GM20431 (cell line): ENCODE data around the gene PLPP1.
"Not testable (repeated sequence)": the region's sequence is repeated elsewhere in the genome, so short reads cannot be mapped to it uniquely, and the experiment has no call there.

Experiments
- in situ Hi-C: fragments of 300-500 bp; cut with MseI, MboI; formaldehyde crosslinking; loops from one replicate; pipeline ENCODE4 v1.15.0; 2020; ENCODE audit warnings: low sequenced_read_pairs; ENCODE audit not compliant: unreplicated experiment

Gene PLPP1

DNA sequence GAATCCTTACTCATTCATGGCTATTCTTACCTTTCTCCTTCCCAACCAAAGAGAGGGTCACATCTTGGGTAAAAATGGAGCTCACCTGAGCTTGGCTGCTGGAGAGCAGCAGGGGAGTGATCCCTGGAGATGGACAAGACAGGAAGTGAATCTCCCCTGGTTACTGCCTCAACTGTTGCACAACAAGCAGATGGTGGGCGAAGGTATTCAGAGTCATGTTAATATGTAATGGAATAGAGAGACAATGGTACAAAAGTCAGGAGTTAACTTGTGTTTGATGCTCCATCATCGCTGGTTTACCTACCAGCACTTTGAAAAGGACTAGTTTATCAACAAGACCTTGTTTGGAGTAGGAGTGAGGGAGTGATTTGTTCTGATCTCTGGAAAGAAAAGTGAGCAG is 13.0 kb upstream of the PLPP1 start:
- in situ Hi-C loops = no loop called here

GRCh38 chr5:55546947-55547346 is 12.2 kb upstream of the PLPP1 start:
- in situ Hi-C loops = no loop called here

DNA sequence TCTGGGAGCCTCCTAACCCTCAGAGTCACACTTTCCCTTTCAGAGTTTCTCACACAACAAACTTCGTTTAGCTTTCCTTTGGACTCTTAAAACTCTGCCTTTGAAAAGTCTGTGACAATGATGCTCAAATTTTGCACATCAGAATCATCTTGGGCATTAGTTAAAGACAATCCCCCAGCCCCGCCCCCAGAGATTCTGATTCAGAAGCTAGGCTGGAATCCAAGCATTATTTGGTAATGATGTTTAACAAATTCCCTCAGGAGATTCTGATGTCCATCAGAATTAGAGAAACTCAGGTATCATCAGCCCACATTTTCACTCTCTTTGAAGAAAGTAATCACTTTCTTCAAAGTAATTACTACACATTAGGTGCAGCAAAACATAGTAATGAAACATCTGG is 9.6 kb upstream of the PLPP1 start:
- in situ Hi-C loops = no loop called here

DNA sequence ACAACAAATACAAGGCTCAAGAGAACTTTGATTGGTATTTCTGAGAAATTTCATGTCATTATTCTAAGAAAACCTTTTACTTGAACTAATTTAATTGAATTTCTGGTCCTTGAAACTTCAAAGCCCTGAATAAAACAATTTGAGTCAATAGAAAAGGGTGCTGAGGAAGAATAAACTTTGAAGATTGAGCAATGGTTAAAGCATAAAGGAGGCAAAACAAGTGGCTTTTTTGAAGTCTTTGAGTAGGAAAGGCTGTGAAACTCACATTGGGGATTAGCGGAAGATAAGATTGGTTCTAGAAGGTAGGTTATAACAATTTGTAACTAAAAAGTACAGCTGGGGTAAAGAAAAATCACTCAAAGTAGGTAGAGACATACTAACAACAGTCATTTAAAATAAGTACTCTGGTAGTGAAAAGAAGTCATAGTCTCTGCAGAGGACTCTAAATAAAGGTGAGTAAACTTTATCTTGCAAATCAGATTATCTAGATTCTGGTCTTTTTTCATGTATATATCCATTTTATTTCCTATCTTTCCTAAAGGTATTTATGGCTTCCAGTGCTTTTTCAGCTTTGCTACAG is 6.4 kb upstream of the PLPP1 start:
- in situ Hi-C loops = no loop called here

DNA sequence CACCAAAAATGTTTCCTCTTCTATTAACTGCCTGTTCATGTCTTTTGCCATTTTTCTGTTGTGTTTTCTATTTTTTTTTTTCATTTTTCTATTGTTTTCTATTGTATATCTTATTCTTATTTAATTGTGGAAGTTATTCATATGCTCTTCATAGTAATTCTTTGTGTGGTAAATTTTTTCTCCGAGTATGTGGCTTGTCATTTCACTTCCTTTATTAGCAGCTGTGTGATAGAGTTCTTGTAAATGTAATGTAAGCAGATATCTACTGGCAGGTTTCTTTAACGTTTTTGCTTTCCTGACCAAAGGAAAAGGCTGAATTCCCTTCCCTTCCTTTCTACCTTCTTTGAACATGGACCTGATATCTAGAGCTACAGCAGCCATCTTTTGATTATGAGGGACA is 5.8 kb upstream of the PLPP1 start:
- in situ Hi-C loops = no loop called here

- in situ Hi-C loops = no loop called here
These were observed 5.3 kb upstream of the PLPP1 start for GRCh38 chr5:55540024-55540423.

GRCh38 chr5:55538661-55539060 is 3.9 kb upstream of the PLPP1 start:
- in situ Hi-C loops = no loop called here

DNA sequence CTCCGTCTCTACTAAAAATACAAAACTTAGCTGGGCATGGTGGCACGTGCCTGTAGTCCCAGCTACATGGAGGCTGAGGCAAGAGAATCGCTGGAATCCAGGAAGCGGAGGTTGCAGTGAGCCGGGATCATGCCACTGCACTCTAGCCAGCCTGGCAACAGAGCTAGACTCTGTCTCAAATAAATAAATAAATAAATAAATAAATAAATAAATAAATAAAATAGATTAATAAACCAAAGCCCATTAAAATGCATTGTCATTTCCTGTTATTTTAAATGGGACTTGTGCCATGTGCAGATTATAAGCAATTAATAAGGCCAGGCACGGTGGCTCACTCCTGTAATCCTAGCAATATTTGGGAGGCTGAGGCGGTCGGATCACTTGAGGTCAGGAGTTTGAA is 2.6 kb upstream of the PLPP1 start:
- in situ Hi-C loops = not testable (repeated sequence)

DNA sequence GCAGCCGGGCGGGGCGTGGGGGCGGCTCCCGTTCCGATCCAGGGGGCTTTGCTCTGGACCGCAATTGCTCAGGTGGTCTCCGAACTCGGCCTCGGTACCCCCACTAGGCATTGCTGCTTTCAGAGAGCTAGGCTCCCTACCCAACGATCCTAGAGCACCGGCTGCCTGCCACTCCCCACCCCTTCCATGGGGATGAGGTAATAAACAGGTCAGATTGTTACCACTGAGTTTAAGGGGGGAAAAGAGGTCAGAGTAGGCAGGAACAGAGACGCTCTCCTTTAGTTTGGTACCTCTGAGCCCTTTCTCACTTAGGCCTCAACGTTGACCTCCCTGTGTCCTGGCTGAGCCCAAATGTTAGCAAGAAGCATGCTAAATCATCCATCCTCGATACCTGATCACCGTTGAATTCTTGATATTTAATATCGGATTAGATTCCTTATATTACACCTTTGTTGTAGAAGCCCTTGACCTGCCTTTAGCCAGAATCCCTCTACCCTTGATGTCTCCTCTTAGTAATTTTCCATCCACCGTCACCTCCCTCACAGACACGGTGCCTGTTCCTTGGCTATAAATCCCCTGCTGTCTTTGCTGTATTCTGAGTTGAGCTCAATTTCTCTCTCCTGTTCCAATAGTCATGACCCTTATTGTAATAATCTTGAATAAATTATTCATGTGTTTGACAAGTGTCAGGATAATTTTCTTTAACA is 588 bp upstream of the PLPP1 start:
- in situ Hi-C loops = no loop called here

DNA sequence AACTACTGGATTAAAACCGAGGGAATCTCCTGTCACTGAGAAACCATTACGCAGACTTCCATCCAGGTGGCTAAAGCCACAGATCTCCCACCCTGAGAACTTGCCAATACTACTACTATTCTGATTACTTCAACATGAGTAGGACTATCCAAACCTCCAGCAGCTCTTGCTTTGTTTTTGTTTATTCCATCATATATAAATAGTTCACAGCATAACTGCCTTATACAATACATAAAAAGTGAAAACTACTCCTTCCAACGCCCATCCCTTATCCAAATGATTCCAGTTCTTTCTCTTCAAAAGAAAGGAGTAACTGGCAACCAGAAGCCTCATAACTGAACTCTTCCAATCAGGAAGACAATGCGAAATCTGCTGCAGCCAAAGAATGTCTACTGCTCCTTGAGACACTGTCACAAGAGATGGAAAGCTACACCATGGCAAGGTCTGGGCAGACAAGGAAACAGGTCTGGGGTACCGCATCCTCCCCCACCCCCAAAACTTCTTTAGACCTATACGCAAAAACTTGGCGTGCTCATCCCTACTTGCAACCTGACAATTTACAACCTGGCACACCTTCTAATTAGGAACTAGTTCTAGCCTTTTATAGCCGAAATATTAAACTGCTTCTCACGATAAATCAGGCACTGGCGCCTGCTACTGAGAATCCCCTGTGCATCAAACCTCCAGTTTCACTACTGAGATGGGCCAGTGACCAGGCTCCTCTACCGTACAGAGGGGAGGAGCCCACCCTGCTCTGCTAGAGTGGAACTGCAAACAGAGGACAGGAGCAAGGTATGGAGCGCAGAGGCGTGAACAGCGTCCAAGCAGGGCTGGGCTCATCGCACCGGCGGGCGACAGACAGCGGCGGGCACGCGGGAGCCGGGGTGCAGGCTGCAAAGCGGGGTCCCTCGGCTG is 986 bp downstream of the PLPP1 start:
- in situ Hi-C loops = no loop called here

DNA sequence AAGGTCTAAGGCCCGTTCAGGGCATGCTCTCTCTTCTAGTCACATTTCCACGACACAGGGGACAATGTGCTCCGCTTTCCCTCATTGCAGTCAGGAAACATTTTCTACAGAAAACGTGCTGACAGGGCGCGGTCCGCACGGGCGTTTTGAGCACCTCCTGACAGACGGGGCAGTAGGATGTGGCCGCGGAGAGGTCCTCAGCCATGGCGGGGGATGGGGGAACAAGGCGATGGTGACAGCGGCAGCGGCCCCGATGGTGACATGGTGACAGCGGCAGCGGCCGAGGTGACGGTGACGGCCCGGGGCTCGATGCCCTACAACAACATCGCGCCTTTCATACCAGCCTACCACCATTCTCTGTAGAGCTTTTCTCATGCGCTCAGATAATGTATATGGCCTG is 4.1 kb downstream of the PLPP1 start:
- in situ Hi-C loops = no loop called here

- in situ Hi-C loops = no loop called here
These were observed 9.9 kb downstream of the PLPP1 start for GRCh38 chr5:55524816-55525215.

DNA sequence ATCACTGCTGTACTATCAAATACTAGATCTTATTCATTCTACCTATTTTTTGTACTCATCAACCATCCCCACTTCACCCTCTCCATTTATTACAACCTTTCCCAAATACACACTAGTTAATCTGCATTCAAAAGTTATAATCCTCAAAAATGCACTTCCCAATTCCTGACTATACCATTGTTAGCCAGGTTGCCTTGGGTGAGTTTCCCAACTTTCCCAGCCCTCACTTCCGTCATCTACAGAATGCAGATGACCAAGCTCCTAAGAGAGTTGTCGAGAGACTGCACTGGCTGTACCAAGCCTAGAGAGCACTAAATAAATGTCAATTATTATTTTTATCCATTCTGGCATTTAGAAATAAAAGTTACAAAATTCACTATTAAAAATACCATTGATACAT is 11.5 kb downstream of the PLPP1 start:
- in situ Hi-C loops = no loop called here

- in situ Hi-C loops = no loop called here
These were observed 12.9 kb downstream of the PLPP1 start for GRCh38 chr5:55521881-55522280.

DNA sequence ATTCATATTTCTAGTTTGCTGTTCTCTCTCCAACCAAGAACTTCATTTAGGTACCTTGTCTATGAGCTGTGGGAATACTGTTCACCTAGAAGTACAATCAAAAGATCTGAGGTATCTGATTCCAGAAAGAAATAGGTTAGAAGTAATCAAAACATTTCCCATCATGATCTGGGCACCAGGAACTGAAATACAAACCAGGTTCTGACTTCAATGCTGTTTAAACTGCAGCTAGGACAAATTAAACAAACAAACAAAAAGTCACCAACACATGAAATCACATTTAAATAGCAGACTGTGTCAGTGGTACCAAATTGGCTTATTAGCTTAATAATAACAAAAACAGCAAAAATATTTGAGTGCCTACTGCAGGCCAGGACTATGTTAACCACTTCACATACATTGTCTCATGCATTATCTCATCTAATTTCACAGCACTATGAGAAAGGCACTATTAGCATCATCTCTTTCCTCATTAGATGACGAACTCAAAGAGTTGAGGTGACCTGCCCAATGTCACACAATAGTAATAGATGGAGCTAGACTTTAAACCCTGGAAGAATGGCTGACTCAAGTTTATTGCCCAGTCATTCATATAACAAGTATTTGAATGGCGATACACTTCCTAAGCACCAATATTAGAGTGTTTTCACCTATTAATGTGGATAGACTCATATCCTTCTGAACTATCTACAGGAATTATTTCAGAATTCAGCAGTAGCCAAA is 14.5 kb downstream of the PLPP1 start:
- in situ Hi-C loops = no loop called here

DNA sequence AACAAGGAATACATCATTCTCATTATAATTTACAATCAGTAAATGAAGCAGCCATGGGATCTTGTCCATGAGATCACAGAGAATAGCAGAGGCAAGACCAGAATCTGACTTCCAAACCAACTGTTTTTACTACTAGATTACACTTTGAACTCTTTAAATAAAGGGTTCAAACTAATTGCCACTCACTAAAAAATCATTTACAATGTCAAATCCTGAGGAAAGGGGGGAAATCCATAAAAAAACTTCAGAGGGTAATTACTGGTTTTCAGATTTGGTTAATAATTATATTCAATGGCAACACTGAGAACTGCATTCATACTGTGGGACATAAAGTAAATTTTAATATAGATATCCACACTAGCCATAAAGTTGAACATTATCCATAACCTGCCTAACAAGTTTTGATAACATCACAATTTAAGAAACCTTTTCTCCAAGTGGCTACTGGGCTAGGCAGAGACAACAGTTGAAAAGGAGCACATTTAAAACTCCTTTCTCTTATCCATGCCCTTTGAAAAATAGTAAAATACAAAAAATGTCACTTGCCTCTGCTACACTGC is 15.9 kb downstream of the PLPP1 start:
- in situ Hi-C loops = no loop called here

DNA sequence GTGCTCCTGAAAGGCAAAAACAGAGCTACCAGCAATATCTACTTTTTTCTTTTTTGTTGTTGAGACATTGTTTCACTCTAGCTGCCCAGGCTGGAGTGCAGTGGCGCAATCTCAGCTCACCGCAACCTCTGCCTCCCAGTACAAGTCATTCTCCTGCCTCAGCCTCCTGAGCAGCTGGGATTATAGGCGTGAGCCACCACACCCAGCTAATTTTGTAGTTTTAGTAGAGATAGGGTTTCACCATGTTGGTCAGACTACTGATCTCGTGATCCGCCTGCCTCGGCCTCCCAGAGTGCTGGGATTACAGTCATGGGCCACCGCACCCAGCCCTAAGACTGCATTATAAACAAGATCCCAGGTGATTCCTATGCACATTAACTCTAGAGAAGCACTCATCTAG is 17.0 kb downstream of the PLPP1 start:
- in situ Hi-C loops = no loop called here

- in situ Hi-C loops = no loop called here
These were observed 23.8 kb downstream of the PLPP1 start for GRCh38 chr5:55511010-55511409.

- in situ Hi-C loops = no loop called here
These were observed 24.3 kb downstream of the PLPP1 start for GRCh38 chr5:55510523-55510880.

- in situ Hi-C loops = no loop called here
These were observed 24.8 kb downstream of the PLPP1 start for GRCh38 chr5:55509796-55510522.
